H1 (cell line): ENCODE measurements around the gene PRRT1. TPM values are rescaled to one million over a fixed set of nuclear protein-coding genes. Genes with fewer than 3 reads are reported as not detected.

Experiments used
- CTCF ChIA-PET: fragments of 300-600 bp; sonication (Branson Sonifier 250); formaldehyde crosslinking; loops from one replicate; lab custom pipeline; 2021; ENCODE audit not compliant: partially characterized antibody; lab: Charles Lee
- POLR2A ChIA-PET: fragments of 300-600 bp; sonication (Branson Sonifier 250); formaldehyde crosslinking; loops from one replicate; lab custom pipeline; 2021; ENCODE audit warnings: inconsistent platforms; ENCODE audit not compliant: partially characterized antibody; lab: Charles Lee
- DNase-seq, 2 experiments: peaks; one replicate each; pipeline versions ENCODE4 v3.0.0 to v3.0.0-alpha.2; 2010 to 2022; ENCODE audit warnings: low spot score in 2 of 2, low read depth in 1 of 2, mixed read lengths in 1 of 2
- FAIRE-seq: peaks from 2 replicates; lab custom pipeline; 2011; peaks lifted over from hg19 to GRCh38; lab: Jason Lieb, UNC
- H2AFZ ChIP-seq: 2 replicates; pipeline ENCODE4 v1.8.1; 2012; ENCODE audit warnings: low read length, inconsistent platforms
- H2AK5ac ChIP-seq: 2 replicates; pipeline ENCODE4 v1.6.1; 2013; ENCODE audit warnings: low read depth, low read length
- H2BK120ac ChIP-seq: replicated peaks from 2 replicates; pipeline ENCODE3; 2013; ENCODE audit warnings: low read depth, low read length, inconsistent platforms
- H2BK12ac ChIP-seq: 2 replicates; pipeline ENCODE4 v1.6.1; 2013; ENCODE audit warnings: low read depth, low read length
- H2BK15ac ChIP-seq: 2 replicates; pipeline ENCODE4 v1.6.1; 2013; ENCODE audit warnings: low read length
- H2BK20ac ChIP-seq: 2 replicates; pipeline ENCODE4 v1.6.1; 2013; ENCODE audit warnings: low read length
- H2BK5ac ChIP-seq: 2 replicates; pipeline ENCODE4 v1.6.1; 2013; ENCODE audit warnings: low read depth, low read length
- H3K14ac ChIP-seq: 2 replicates; pipeline ENCODE4 v1.6.1; 2013; ENCODE audit warnings: inconsistent platforms; ENCODE audit not compliant: insufficient read length
- H3K18ac ChIP-seq: 2 replicates; pipeline ENCODE4 v1.6.1; 2013; ENCODE audit warnings: low read length; ENCODE audit errors: extremely low read depth
- H3K23ac ChIP-seq: 2 replicates; pipeline ENCODE4 v1.6.1; 2013; ENCODE audit warnings: inconsistent platforms; ENCODE audit not compliant: insufficient read length
- H3K23me2 ChIP-seq: 2 replicates; pipeline ENCODE4 v1.6.1; 2013; ENCODE audit warnings: low read depth, low read length
- H3K27ac ChIP-seq: 2 replicates; pipeline ENCODE4 v1.6.1; 2011; ENCODE audit warnings: low read depth, low read length, inconsistent platforms
- H3K27me3 ChIP-seq, 4 experiments: replicated peaks in 1 of 4; 1 replicate in 1 of 4; 2 replicates in 3 of 4; pipeline versions ENCODE4 v1.6.1 to v1.8.1; 2011 to 2013; ENCODE audit warnings: low read length in 3 of 4, mild to moderate bottlenecking in 3 of 4, inconsistent platforms in 2 of 4, mixed read lengths in 2 of 4, moderate library complexity in 1 of 4; ENCODE audit not compliant: control insufficient read depth in 3 of 4, insufficient read depth in 3 of 4; ENCODE audit errors: extremely low read depth in 1 of 4
- H3K36me3 ChIP-seq, 4 experiments: 2 replicates each; pipeline versions ENCODE4 v1.6.1 to v1.8.1; 2011 to 2013; ENCODE audit warnings: mild to moderate bottlenecking in 4 of 4, low read length in 3 of 4, moderate library complexity in 2 of 4, control low read depth in 1 of 4, inconsistent platforms in 1 of 4; ENCODE audit not compliant: insufficient read depth in 4 of 4, control insufficient read depth in 2 of 4
- H3K4ac ChIP-seq: replicated peaks from 2 replicates; pipeline ENCODE3; 2013; ENCODE audit warnings: low read length, low read depth, mixed read lengths, inconsistent platforms; ENCODE audit not compliant: insufficient read length
- H3K4me1 ChIP-seq, 4 experiments: replicated peaks in 1 of 4; 1 replicate in 1 of 4; 2 replicates in 3 of 4; pipeline versions ENCODE4 v1.6.1 to v1.8.1; 2011 to 2013; ENCODE audit warnings: low read length in 3 of 4, inconsistent platforms in 2 of 4, mixed read lengths in 1 of 4; ENCODE audit not compliant: insufficient read depth in 4 of 4, control insufficient read depth in 3 of 4
- H3K4me2 ChIP-seq, 2 experiments: 2 replicates each; pipeline versions ENCODE4 v1.6.1 to v1.8.1; 2011 to 2013; ENCODE audit warnings: low read depth in 2 of 2, low read length in 2 of 2, control low read depth in 1 of 2, inconsistent platforms in 1 of 2, mild to moderate bottlenecking in 1 of 2; ENCODE audit not compliant: insufficient read depth in 1 of 2
- H3K4me3 ChIP-seq, 4 experiments: fragments of 200-600, 300-600 bp in 1 of 4; sonication (generic), shearing (Covaris generic), sonication (Bioruptor Twin) in 1 of 4; 2 replicates each; pipeline versions ENCODE4 v1.5.1 to v1.8.1; 2011 to 2016; ENCODE audit warnings: low read length in 4 of 4, low read depth in 3 of 4, control low read depth in 2 of 4, inconsistent platforms in 2 of 4, mild to moderate bottlenecking in 2 of 4, mixed read lengths in 1 of 4, moderate library complexity in 1 of 4; ENCODE audit not compliant: insufficient read depth in 2 of 4; ENCODE audit errors: extremely low read depth in 1 of 4
- H3K56ac ChIP-seq: replicated peaks from 2 replicates; pipeline ENCODE3; 2013; ENCODE audit warnings: low read depth, mild to moderate bottlenecking, mixed read lengths, low read length, inconsistent platforms; ENCODE audit not compliant: insufficient read length
- H3K79me1 ChIP-seq: 2 replicates; pipeline ENCODE4 v1.6.1; 2013; ENCODE audit warnings: low read depth, low read length, control low read depth
- H3K79me2 ChIP-seq, 2 experiments: 2 replicates each; pipeline versions ENCODE4 v1.6.1 to v1.8.1; 2012 to 2013; ENCODE audit warnings: low read length in 2 of 2, mild to moderate bottlenecking in 2 of 2, inconsistent platforms in 1 of 2; ENCODE audit not compliant: insufficient read depth in 2 of 2, control insufficient read depth in 1 of 2
- H3K9ac ChIP-seq, 4 experiments: replicated peaks in 1 of 4; 1 replicate in 1 of 4; 2 replicates in 3 of 4; pipeline versions ENCODE4 v1.6.1 to v1.8.1; 2011 to 2013; ENCODE audit warnings: low read depth in 3 of 4, low read length in 3 of 4, control low read depth in 2 of 4, mild to moderate bottlenecking in 2 of 4, moderate library complexity in 2 of 4, inconsistent platforms in 1 of 4; ENCODE audit errors: extremely low read depth in 1 of 4
- H3K9me3 ChIP-seq, 2 experiments: 2 replicates each; pipeline versions ENCODE4 v1.6.1 to v1.8.1; 2012 to 2013; ENCODE audit warnings: mild to moderate bottlenecking in 2 of 2, moderate library complexity in 2 of 2, control low read depth in 1 of 2, inconsistent platforms in 1 of 2, low read depth in 1 of 2, low read length in 1 of 2, mixed read lengths in 1 of 2; ENCODE audit not compliant: insufficient read depth in 2 of 2
- H4K20me1 ChIP-seq, 2 experiments: replicated peaks in 1 of 2; 2 replicates each; pipeline versions ENCODE3 to v1.8.1; 2011 to 2013; ENCODE audit warnings: inconsistent platforms in 2 of 2, low read length in 2 of 2, mild to moderate bottlenecking in 1 of 2; ENCODE audit not compliant: insufficient read depth in 2 of 2, control insufficient read depth in 1 of 2
- H4K5ac ChIP-seq: 2 replicates; pipeline ENCODE4 v1.6.1; 2013; ENCODE audit warnings: low read length, low read depth, mixed read lengths, inconsistent platforms; ENCODE audit not compliant: insufficient read length
- H4K8ac ChIP-seq: 2 replicates; pipeline ENCODE4 v1.8.0; 2013; ENCODE audit warnings: mild to moderate bottlenecking, moderate library complexity, low read length, inconsistent platforms; ENCODE audit not compliant: insufficient read depth; ENCODE audit errors: extremely low read depth
- H4K91ac ChIP-seq: replicated peaks from 2 replicates; pipeline ENCODE3; 2013; ENCODE audit warnings: low read length, mixed read lengths, inconsistent platforms; ENCODE audit not compliant: insufficient read length
- BACH1 ChIP-seq: IDR thresholded peaks from 2 replicates; pipeline ENCODE4 v1.6.1; 2012; ENCODE audit warnings: low read length, improper control_type of control experiment
- EP300 ChIP-seq, 2 experiments: IDR thresholded peaks; 1 replicate in 1 of 2; 2 replicates in 1 of 2; pipeline ENCODE4 v1.6.1; 2011 to 2012; ENCODE audit warnings: low read depth in 2 of 2, low read length in 2 of 2, mild to moderate bottlenecking in 2 of 2, borderline replicate concordance in 1 of 2, inconsistent platforms in 1 of 2, moderate library complexity in 1 of 2
- JUND ChIP-seq: IDR thresholded peaks from 2 replicates; pipeline ENCODE4 v1.6.1; 2011; ENCODE audit warnings: mild to moderate bottlenecking, improper control_type of control experiment, low read length
- KDM1A ChIP-seq: fragments of 200-600, 300-600 bp; sonication (generic); IDR thresholded peaks from 2 replicates; pipeline ENCODE4 v1.7.1; 2016; ENCODE audit warnings: mild to moderate bottlenecking, low read length, borderline replicate concordance
- MAFK ChIP-seq: IDR thresholded peaks from 2 replicates; pipeline ENCODE4 v1.6.1; 2012; ENCODE audit warnings: low read depth, mild to moderate bottlenecking, improper control_type of control experiment, low read length
- RNF2 ChIP-seq: fragments of 200-900, 300-1000 bp; sonication (generic); IDR thresholded peaks from 2 replicates; pipeline ENCODE4 v1.7.1; 2016; ENCODE audit warnings: borderline replicate concordance, low read depth, mild to moderate bottlenecking, antibody characterized with exemption, low read length; ENCODE audit not compliant: poor library complexity, severe bottlenecking; ENCODE audit errors: missing control alignments
- WGBS, 2 experiments: shearing (Covaris generic) in 1 of 2; methylation state at CpG; one replicate each; pipeline versions ENCODE4 v1.1.6 to v1.1.7; 2013 to 2015; ENCODE audit warnings: low lambda C conversion rate in 2 of 2, mixed read lengths in 2 of 2, inconsistent platforms in 1 of 2, low coverage in 1 of 2, missing lambda C conversion rate in 1 of 2; ENCODE audit not compliant: insufficient replicate concordance in 2 of 2, insufficient coverage in 1 of 2, insufficient read length in 1 of 2; ENCODE audit errors: extremely low coverage in 1 of 2, missing lambda C conversion rate in 1 of 2; 5-methylcytosine and 5-hydroxymethylcytosine counted together
- polyA plus RNA-seq, 7 experiments: library from polyadenylated mRNA; depleted of rRNA in 3 of 7; stranded (reverse) in 5 of 7; unstranded in 2 of 7; fragments of >200 nt in 5 of 7; fragments of 200-250 nt in 2 of 7; gene quantifications; 1 replicate in 5 of 7; 2 replicates in 1 of 7; 4 replicates in 1 of 7; pipeline versions ENCODE4 v1.2.1 to v1.2.3, GENCODE V29; 2011 to 2013; ENCODE audit warnings: missing spikeins in 2 of 7, mixed read lengths in 2 of 7
- total RNA-seq: library from RNA; stranded (reverse); fragmentation: NEBNext Ultra II Directional; extraction: Animal tissue kit (Norgen Biotek cat#: 25700); gene quantifications from 2 replicates; pipeline ENCODE4 v1.2.1, GENCODE V29; 2021
- TF ChIP-seq, protein P1 (sequence below), 3 experiments: IDR thresholded peaks; 1 replicate in 2 of 3; 2 replicates in 1 of 3; pipeline versions ENCODE4 v1.5.1 to v1.6.1; 2011; ENCODE audit warnings: low read length in 3 of 3, mild to moderate bottlenecking in 3 of 3, inconsistent platforms in 2 of 3, low read depth in 1 of 3, moderate library complexity in 1 of 3; ENCODE audit not compliant: insufficient read depth in 1 of 3; ENCODE audit errors: control extremely low read depth in 1 of 3

The PRRT1 gene
- total and polyA plus RNA-seq, 2 of the 8 experiments (the other 6 are each of a cell fraction or from before 2014, with no cell fraction given): 0.71 to 2.8 TPM

- H3K23ac ChIP-seq: no peak overlapping the region
- no peak overlapping the region for H4K5ac ChIP-seq
- no peak for FAIRE-seq
- ChIA-PET CTCF (interaction anchor here (0.7 to 6.7 kb wide), 23 partner anchors 8 to 187 kb away, joined by 3 to 72 read pairs (median 4); partner anchors contain the start of genes AGPAT1, ATF6B, FKBPL and TNXB), POLR2A (interaction anchor here (0.7 to 6.8 kb wide), 15 partner anchors 10 to 728 kb away, joined by 3 to 49 read pairs (median 6); partner anchors contain the start of genes AGPAT1, FKBPL, GPSM3 and NELFE)
- H3K4me2 ChIP-seq: no peak overlapping the region
- peak overlapping the region; percentile 81; the same call in 1 of the 2 replicates for H2BK12ac ChIP-seq
- peaks cover 5 to 7% of the 10 kb centered on the region in 2 experiments for H4K20me1 ChIP-seq
- H3K79me2 ChIP-seq: peaks cover 0 to 2% of the 10 kb centered on the region in 2 experiments; a peak in 1 of 4 replicates
- 68% methylated on average over 30 of the region's 30 CpGs; no CpG with 5 or more reads in 1 of the 2 experiments for WGBS, 2 experiments
- no peak overlapping the region for H3K18ac ChIP-seq
- H3K27me3 ChIP-seq: no peaks in the 10 kb centered on the region
- no peak overlapping the region for H2BK120ac ChIP-seq
- H3K23me2 ChIP-seq: no peaks in the 10 kb centered on the region
- H2AFZ ChIP-seq: no peak overlapping the region
- H3K27ac ChIP-seq: peak overlapping the region; percentile 33; the same call in 1 of the 2 replicates
- peak; percentile 61 to 92 for DNase-seq
- no peak overlapping the region for H2BK20ac ChIP-seq
- no peaks in the 10 kb centered on the region; the same call in 1 of the 2 replicates for H3K79me1 ChIP-seq
- H3K4ac ChIP-seq: no peak overlapping the region
- H3K4me3 ChIP-seq: no peak overlapping the region
- H3K14ac ChIP-seq: no peak overlapping the region
- H3K56ac ChIP-seq: no peak overlapping the region
- no peak overlapping the region for H2BK5ac ChIP-seq
- H3K4me1 ChIP-seq: peaks cover 0 to 5% (median 2%) of the 10 kb centered on the region in 4 experiments; a peak in 3 of 7 replicates
- H2BK15ac ChIP-seq: no peak overlapping the region
- H3K36me3 ChIP-seq: peaks cover 4 to 41% (median 32%) of the 10 kb centered on the region in 4 experiments
- no peak overlapping the region for H4K91ac ChIP-seq
- no peak overlapping the region for H3K9ac ChIP-seq
- H4K8ac ChIP-seq: 0 out of 2 replicates have a peak overlapping the region, but pooled peaks have one; percentile 22
- peak overlapping the region; percentile 77; the same call in 1 of the 2 replicates for H2AK5ac ChIP-seq
- H3K9me3 ChIP-seq: no peaks in the 10 kb centered on the region
- TF ChIP-seq EP300 (IDR thresholded peaks at IDR 0.05; ENCODE audit: borderline replicate concordance in 1 of 2, low read depth in 2 of 2, low read length in 2 of 2) (no peak), BACH1 (peak; percentile 50; the same call in 1 of the 2 replicates), KDM1A (no peak), MAFK (peak; percentile 34; the same call in 1 of the 2 replicates), JUND (peak; percentile 83), RNF2 (no peak)
- TF ChIP-seq, protein P1, sequence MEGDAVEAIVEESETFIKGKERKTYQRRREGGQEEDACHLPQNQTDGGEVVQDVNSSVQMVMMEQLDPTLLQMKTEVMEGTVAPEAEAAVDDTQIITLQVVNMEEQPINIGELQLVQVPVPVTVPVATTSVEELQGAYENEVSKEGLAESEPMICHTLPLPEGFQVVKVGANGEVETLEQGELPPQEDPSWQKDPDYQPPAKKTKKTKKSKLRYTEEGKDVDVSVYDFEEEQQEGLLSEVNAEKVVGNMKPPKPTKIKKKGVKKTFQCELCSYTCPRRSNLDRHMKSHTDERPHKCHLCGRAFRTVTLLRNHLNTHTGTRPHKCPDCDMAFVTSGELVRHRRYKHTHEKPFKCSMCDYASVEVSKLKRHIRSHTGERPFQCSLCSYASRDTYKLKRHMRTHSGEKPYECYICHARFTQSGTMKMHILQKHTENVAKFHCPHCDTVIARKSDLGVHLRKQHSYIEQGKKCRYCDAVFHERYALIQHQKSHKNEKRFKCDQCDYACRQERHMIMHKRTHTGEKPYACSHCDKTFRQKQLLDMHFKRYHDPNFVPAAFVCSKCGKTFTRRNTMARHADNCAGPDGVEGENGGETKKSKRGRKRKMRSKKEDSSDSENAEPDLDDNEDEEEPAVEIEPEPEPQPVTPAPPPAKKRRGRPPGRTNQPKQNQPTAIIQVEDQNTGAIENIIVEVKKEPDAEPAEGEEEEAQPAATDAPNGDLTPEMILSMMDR (IDR thresholded peaks at IDR 0.05; ENCODE audit: control extremely low read depth in 1 of 3, insufficient read depth in 1 of 3, low read depth in 1 of 3, low read length in 3 of 3): peak in 2 of 3 experiments; percentile 67 to 71; a peak in 3 of 4 replicates
Observed at GRCh38 chr6:32166411-32167061, 14.8 kb upstream of the PRRT1 start.
